ENCODE data around the gene TMEM213. TPM values are rescaled to one million over a fixed set of nuclear protein-coding genes. Genes with fewer than 3 reads are reported as not detected.

TMEM213 gene
- total RNA-seq, 4 donors from 2014 or later = not detected

DNA sequence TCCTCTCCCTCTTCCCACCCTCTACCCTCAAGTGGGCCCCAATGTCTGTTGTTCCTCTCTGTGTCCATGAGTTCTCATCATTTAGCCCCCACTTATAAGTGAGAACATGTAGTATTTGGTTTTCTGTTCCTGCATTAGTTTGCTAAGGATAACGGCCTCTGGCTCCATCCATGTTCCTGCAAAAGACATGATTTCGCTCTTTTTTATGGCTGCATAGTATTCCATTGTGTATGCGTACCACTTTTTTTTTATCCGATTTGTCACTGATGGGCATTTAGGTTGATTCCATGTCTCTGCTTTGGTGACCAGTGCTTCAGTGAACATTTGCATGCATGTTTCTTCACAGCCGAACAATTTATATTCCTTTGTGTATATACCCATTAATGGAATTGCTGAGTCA, 51.9 kb downstream of the TMEM213 start:
- Histone ChIP-seq H3K9me3 (no peaks in the 10 kb centered on the region), H3K4me1 (no peaks in the 10 kb centered on the region), H3K36me3 (no peaks in the 10 kb centered on the region), H3K27me3 (no peaks in the 10 kb centered on the region), H3K27ac (no peak overlapping the region), H3K4me3 (no peak overlapping the region)
- TF ChIP-seq, protein P1, sequence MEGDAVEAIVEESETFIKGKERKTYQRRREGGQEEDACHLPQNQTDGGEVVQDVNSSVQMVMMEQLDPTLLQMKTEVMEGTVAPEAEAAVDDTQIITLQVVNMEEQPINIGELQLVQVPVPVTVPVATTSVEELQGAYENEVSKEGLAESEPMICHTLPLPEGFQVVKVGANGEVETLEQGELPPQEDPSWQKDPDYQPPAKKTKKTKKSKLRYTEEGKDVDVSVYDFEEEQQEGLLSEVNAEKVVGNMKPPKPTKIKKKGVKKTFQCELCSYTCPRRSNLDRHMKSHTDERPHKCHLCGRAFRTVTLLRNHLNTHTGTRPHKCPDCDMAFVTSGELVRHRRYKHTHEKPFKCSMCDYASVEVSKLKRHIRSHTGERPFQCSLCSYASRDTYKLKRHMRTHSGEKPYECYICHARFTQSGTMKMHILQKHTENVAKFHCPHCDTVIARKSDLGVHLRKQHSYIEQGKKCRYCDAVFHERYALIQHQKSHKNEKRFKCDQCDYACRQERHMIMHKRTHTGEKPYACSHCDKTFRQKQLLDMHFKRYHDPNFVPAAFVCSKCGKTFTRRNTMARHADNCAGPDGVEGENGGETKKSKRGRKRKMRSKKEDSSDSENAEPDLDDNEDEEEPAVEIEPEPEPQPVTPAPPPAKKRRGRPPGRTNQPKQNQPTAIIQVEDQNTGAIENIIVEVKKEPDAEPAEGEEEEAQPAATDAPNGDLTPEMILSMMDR (IDR thresholded peaks at IDR 0.05) = no peak
- no peak for TF ChIP-seq POLR2A (IDR thresholded peaks at IDR 0.05)
- no peak for DNase-seq

DNA sequence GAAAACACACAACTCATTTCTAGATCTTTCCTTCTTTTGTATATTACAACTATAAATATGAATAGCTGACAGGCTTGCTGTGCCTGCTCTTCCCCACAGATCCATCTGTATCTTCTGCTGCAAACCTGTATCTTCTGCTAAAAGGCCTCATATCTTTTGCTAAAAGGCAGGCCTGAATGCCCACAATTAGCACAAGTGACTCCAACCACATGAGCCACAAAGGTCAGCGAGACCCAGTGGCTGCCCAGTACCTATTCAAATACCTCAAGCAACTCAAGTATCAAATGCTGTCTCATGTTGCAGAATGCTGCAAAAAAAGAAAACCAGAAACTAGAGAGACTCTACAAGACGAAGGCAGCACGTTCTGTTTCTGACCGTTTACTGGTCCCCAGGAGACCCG, 54.7 kb downstream of the TMEM213 start:
- H3K27ac ChIP-seq = no peak overlapping the region
- H3K27me3 ChIP-seq = no peaks in the 10 kb centered on the region
- H3K9me3 ChIP-seq = peaks cover 0 to under 1% (median 0%) of the 10 kb centered on the region in 4 donors
- no peaks in the 10 kb centered on the region for H3K36me3 ChIP-seq
- no peaks in the 10 kb centered on the region for H3K4me1 ChIP-seq
- TF ChIP-seq, protein P1 (IDR thresholded peaks at IDR 0.05) = no peak
- no peak for TF ChIP-seq POLR2A (IDR thresholded peaks at IDR 0.05)
- DNase-seq = no peak
- H3K4me3 ChIP-seq = no peak overlapping the region

DNA sequence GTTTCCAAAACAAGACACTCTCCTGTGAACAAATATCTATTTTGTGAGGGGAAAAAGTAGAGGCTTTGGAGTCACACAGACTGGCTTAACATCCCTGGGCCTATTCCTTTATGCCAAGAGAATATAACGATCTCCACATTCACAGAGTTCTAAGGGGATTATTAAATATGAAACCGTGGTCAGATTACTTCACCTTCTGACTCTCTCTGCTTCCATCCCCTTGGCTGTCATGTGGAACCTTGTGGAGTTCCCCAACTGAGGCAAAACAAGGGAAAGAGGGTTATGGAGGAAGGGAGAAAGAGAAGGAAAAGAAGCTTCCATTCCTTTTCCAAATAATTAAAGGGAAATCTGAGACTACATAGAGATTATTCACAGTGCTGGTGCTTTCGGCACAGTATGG, 55.7 kb downstream of the TMEM213 start:
- TF ChIP-seq POLR2A (IDR thresholded peaks at IDR 0.05) = no peak
- TF ChIP-seq, protein P1 (IDR thresholded peaks at IDR 0.05) = no peak
- no peak overlapping the region for H3K27ac ChIP-seq
- no peak overlapping the region for H3K4me3 ChIP-seq
- H3K27me3 ChIP-seq = no peaks in the 10 kb centered on the region
- H3K36me3 ChIP-seq = no peaks in the 10 kb centered on the region
- H3K4me1 ChIP-seq = no peaks in the 10 kb centered on the region
- H3K9me3 ChIP-seq = peaks cover 0 to 3% (median 0%) of the 10 kb centered on the region in 4 donors
- DNase-seq = no peak

DNA sequence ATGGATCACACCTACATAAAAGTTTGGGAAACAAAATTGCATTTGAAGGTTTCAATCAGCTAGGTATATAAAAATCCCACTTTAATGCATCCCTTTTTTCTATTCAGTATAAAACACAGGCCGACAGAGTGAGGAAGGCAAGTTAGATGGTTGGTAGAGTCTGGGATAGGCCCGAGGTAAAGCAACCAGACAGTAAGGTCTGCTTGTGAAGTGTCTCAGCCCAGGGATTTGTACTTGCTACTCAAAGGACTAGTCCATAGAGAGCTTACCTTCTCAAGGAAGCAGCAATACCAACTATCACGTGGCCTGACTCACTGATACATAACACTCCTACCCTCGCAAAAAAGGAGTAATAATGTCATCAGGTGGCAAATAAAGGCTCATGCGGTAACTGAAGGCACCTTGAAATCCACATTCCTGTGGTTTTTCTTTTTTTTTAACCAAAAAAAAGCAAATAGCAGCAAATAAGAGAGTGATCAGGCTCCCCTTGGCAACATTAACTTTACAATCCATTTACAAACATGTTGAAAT, 56.4 kb downstream of the TMEM213 start:
- no peaks in the 10 kb centered on the region for H3K36me3 ChIP-seq
- TF ChIP-seq, protein P1 (IDR thresholded peaks at IDR 0.05) = no peak
- TF ChIP-seq POLR2A (IDR thresholded peaks at IDR 0.05) = no peak
- no peak for DNase-seq
- H3K27me3 ChIP-seq = no peaks in the 10 kb centered on the region
- peaks cover 0 to 3% (median 0%) of the 10 kb centered on the region in 4 donors for H3K9me3 ChIP-seq
- H3K4me3 ChIP-seq = no peak overlapping the region
- no peak overlapping the region for H3K27ac ChIP-seq
- no peaks in the 10 kb centered on the region for H3K4me1 ChIP-seq

DNA sequence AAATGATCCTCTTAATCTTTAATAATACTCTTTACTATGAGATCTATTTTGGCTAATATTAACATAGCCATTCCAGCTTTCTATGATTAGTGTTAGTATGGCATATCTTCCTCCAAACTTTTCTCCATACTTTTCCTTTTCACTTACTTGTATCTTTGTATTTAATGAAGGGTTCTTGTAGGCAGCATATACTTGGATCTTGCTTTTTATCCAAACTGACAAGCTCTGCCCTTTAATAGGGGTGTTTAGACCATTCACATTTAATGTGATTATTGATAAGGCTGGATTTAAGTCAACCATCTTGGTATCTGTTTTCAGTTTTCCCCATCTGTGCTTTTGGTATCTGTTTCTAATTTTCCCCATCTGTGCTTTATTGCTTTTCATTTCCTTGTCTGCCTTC, 59.9 kb downstream of the TMEM213 start:
- no peak overlapping the region for H3K4me3 ChIP-seq
- H3K36me3 ChIP-seq = peaks cover 0 to 3% (median 0%) of the 10 kb centered on the region in 3 donors
- no peak for DNase-seq

More for the DNA sequence above, 59.9 kb downstream of the TMEM213 start:
- H3K27ac ChIP-seq = no peak overlapping the region
- peaks cover 0 to 3% (median 0%) of the 10 kb centered on the region in 4 donors for H3K9me3 ChIP-seq
- TF ChIP-seq, protein P1 (IDR thresholded peaks at IDR 0.05) = no peak
- no peak for TF ChIP-seq POLR2A (IDR thresholded peaks at IDR 0.05)
- no peaks in the 10 kb centered on the region for H3K27me3 ChIP-seq
- H3K4me1 ChIP-seq = no peaks in the 10 kb centered on the region
